ENCODE measurements around the gene SPTAN1. TPM values are rescaled to one million over a fixed set of nuclear protein-coding genes. Genes with fewer than 3 reads are reported as not detected.
A peak's percentile ranks its signal among the peaks of the same experiment; 100 is the strongest.

SPTAN1 gene
- total and polyA plus RNA-seq, 4 donors, result 70.0 to 438 (median 237) TPM

GRCh38 chr9:128636556-128637530 lies 84.5 kb downstream of the SPTAN1 start:
- H3K4me3 ChIP-seq, result no peak overlapping the region
- peaks cover 0 to 8% (median 6%) of the 10 kb centered on the region in 5 donors for H3K4me1 ChIP-seq (ENCODE audit: control insufficient read depth in 5 of 5, insufficient read depth in 5 of 5, low read length in 5 of 5)
- WGBS, 2 donors, result 85 to 89% methylated on average over 18 to 20 of the region's 20 CpGs
- H3K9ac ChIP-seq (ENCODE audit: insufficient read depth in 1 of 2, low read length in 2 of 2), result no peak overlapping the region
- H3K9me3 ChIP-seq (ENCODE audit: control insufficient read depth in 4 of 4, insufficient read depth in 3 of 4, low read length in 3 of 4), result no peaks in the 10 kb centered on the region
- peaks cover 0 to 33% (median 18%) of the 10 kb centered on the region in 4 donors for H3K36me3 ChIP-seq (ENCODE audit: control insufficient read depth in 4 of 4, insufficient read depth in 4 of 4, low read length in 4 of 4)
- no peak for TF ChIP-seq CTCF (IDR thresholded peaks at IDR 0.05; ENCODE audit: control extremely low read depth, extremely low read depth)
- DNase-seq (no peak), ATAC-seq (ENCODE audit: insufficient read depth, low FRiP score) (no peak)
- no peaks in the 10 kb centered on the region for H3K27me3 ChIP-seq (ENCODE audit: control insufficient read depth in 3 of 3, insufficient read depth in 3 of 3, low read length in 2 of 3)
- H3K27ac ChIP-seq (ENCODE audit: low read depth in 1 of 2, low read length in 1 of 2), result peak overlapping the region; percentile 91 to 97

- WGBS, 2 donors, result 61 to 73% methylated on average over 10 of the region's 10 CpGs
- DNase-seq, result no peak
- Histone ChIP-seq H3K4me1 (ENCODE audit: control insufficient read depth in 5 of 5, insufficient read depth in 5 of 5, low read length in 5 of 5) (peaks cover 0 to 8% (median 6%) of the 10 kb centered on the region in 5 donors), H3K9ac (ENCODE audit: insufficient read depth in 1 of 2, low read length in 2 of 2) (no peak overlapping the region), H3K4me3 (no peak overlapping the region), H3K9me3 (ENCODE audit: control insufficient read depth in 4 of 4, insufficient read depth in 3 of 4, low read length in 3 of 4) (no peaks in the 10 kb centered on the region), H3K27me3 (ENCODE audit: control insufficient read depth in 3 of 3, insufficient read depth in 3 of 3, low read length in 2 of 3) (no peaks in the 10 kb centered on the region), H3K27ac (ENCODE audit: low read depth in 1 of 2, low read length in 1 of 2) (no peak overlapping the region), H3K36me3 (ENCODE audit: control insufficient read depth in 4 of 4, insufficient read depth in 4 of 4, low read length in 4 of 4) (peaks cover 0 to 25% (median 10%) of the 10 kb centered on the region in 4 donors)
- no peak for TF ChIP-seq CTCF (IDR thresholded peaks at IDR 0.05; ENCODE audit: control extremely low read depth, extremely low read depth)
- ATAC-seq (ENCODE audit: insufficient read depth, low FRiP score), result no peak
These were observed 85.3 kb downstream of the SPTAN1 start for GRCh38 chr9:128637656-128638055.

- no peaks in the 10 kb centered on the region for H3K27me3 ChIP-seq (ENCODE audit: control insufficient read depth in 3 of 3, insufficient read depth in 3 of 3, low read length in 2 of 3)
- H3K9ac ChIP-seq (ENCODE audit: insufficient read depth in 1 of 2, low read length in 2 of 2), result no peak overlapping the region
- TF ChIP-seq CTCF (IDR thresholded peaks at IDR 0.05; ENCODE audit: control extremely low read depth, extremely low read depth), result no peak
- H3K36me3 ChIP-seq (ENCODE audit: control insufficient read depth in 4 of 4, insufficient read depth in 4 of 4, low read length in 4 of 4), result peaks cover 0 to 15% (median 6%) of the 10 kb centered on the region in 4 donors
- no peak for DNase-seq
- 94 to 97% methylated on average over 4 of the region's 4 CpGs for whole genome bisulfite sequencing, 2 donors
- no peak overlapping the region for H3K4me3 ChIP-seq
- no peak overlapping the region for H3K27ac ChIP-seq (ENCODE audit: low read depth in 1 of 2, low read length in 1 of 2)
- no peak for ATAC-seq (ENCODE audit: insufficient read depth, low FRiP score)
- H3K4me1 ChIP-seq (ENCODE audit: control insufficient read depth in 5 of 5, insufficient read depth in 5 of 5, low read length in 5 of 5), result peaks cover 0 to 8% (median 6%) of the 10 kb centered on the region in 5 donors
- no peaks in the 10 kb centered on the region for H3K9me3 ChIP-seq (ENCODE audit: control insufficient read depth in 4 of 4, insufficient read depth in 3 of 4, low read length in 3 of 4)
These were observed 86.2 kb downstream of the SPTAN1 start for GRCh38 chr9:128638580-128638979.

Measured in lung (tissue), 12 donors.